DMS153 treated with DMSO at 0.1 percent for 48 hours (cell line): ENCODE results near the gene NBAS.
"Not testable (repeated sequence)": the region's sequence is repeated elsewhere in the genome, so short reads cannot be mapped to it uniquely, and the experiment has no call there.

Experiments
- DNase-seq: peaks from one replicate; lab custom pipeline; 2025; ENCODE audit not compliant: unreplicated experiment; lab: John Stamatoyannopoulos, UW

NBAS gene

DNA sequence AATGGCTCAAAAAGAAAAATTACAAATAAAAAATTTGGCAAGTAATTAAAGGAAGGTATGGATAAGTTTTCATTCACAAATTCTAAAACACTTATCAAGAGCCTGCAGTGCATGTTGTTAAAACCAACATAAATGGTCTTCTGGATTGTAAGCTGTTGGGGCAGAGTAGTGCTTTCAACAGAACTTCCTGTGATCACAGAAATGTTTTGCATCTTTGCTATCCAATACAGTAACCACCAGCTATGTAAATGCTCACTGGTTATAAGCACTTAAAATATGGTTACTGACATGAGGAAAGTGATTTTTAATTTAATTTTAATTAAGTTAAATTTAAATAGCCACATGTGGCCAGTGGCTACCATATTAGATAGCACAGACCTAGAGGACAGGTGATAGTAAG is 133.1 kb downstream of the NBAS start:
- no peak for DNase-seq

DNA sequence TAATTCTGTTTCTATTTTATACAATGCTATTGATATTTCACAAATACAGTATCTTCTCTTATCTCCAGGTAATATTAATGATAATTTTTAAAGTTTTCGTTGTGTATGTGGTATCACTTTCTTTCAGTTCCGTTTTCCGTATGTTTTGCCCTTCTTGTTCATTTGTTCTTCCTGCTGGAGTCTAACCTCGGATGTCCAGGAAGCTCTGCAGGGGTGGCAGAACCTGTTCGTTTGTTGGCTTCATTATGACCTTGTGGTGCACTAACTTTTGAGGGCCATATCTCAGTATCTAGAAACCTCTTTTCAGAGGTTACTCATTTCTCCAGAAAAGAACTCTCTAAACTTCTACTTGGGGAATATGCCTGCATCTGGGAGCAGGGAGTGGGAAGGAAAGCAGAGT is 134.5 kb downstream of the NBAS start:
- DNase-seq: no peak

DNA sequence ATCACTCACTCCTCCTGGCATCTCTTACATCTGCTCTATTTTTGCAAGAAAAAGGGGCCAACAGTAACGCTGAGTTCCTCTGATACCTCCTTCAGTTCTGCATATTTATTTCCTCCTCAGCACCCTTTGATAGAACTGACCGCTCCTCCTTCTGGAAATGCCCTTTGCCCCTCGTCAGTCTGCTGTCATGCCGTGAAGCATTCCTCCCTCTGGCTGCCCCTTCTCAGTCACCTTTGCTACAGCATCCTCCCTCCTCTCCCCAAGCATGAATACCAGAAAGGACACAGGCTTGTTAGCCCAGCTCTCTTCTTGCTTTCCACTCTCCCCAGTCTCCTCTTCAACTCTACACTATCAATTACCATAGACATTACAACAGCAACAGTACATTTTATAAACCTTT is 135.4 kb downstream of the NBAS start:
- no peak for DNase-seq

DNA sequence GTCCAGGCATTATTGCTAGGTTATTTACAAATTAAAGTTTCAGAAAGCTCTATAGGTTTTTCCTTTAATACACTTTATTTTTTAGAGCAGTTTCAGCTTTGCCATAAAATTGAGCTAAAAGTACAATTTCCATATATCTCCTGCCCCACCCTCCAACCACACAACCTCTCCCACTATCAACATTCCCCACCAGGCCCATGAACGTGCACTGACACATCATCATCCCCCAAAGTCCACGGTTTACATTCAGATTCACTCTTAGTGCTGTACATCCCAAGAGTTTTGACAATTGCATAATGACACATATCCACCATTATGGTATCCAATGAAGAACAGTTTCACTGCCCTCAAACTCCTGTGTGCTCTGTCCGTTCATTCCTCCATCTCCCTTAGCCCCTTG is 139.4 kb downstream of the NBAS start:
- no peak for DNase-seq

DNA sequence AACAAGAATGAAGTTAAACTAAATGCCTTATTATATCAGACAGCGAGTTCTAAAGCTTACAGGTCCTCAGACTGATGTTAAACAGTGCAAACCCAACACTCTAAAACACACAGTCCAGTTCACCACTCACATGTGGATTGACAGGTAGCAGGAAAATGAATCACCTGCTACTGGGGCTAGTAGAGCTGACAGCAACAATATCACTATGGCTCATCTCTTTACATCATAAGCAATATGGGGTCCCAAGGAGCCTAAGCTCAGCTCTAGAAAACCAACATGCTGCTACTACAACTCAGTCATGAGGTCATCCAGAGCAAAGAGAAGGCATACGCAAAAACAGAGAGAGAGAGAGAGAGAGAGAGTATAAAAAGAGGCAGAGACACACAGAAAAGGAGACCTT is 145.4 kb downstream of the NBAS start:
- DNase-seq: no peak

DNA sequence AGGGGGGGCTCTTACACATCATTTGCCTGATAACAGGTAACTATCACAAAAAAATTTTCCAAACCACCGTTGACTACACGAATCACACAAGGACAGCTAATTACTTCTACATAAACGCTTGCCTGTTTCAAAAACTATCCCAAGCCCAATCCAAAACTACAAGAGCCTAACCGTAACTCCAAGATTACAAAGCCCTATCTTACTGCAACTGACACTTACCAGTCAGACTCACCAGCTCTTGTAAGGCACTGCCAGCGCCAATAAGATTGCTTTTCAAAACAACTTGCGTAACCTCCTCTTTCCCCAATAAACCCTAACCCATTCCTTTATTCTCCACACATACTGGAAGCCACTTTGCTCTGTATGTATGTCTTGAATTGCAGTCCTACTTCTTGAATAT is 148.4 kb downstream of the NBAS start:
- DNase-seq: no peak

DNA sequence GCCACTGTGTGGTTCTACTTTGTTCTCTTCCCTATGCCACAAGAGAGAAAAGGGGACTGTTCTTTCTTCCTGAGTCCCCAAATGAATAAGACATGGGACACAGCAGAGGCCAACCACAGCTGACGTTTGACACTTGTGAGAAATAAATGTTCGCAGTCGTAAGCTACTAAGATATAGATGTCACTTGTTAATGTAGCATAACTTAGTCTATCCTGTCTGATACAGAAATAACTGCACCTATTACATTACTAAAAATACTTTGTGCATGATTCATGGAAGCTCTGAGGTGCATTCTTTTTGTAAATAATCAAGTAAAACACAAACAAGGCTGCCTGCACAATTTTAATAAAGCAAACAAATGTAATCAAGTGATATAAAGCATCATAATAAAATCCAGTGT is 148.8 kb downstream of the NBAS start:
- DNase-seq: no peak

DNA sequence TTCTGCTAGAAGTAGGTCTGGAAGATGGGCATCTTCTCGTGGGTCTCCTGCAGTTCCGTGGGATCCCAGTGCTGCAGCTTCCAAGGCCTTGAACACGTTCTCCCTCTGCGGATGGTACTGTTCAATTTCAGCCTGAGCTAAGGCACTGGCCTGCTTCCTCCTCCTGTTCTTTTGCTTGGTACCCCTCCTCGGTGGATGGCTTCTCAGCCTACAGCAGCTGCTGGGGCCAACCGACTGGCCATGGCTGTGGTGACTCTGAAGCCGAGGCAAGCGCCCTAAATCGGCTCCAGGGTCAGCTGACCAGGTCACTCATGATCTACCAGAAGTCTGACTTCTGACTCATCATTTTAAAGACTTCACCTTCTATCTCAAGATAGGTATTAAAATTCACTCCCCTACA is 150.2 kb downstream of the NBAS start:
- no peak for DNase-seq

DNA sequence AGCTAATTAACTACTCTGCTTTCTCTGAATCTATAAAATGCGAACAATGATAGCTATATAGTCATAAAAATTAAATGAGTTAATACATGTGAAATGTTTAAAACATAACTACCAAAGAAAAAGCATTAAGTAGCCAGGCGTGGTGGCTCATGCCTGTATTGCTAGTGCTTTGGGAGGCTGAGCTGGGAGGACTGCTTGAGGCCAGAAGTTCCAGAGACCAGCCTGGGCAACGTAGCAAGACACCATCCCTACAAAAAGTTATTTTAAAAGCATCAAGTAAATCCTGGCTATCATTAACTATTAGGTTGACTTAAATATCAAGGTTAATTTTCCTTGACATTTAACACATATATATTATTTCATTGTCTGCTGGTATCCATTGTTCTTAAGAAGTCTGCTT is 152.4 kb downstream of the NBAS start:
- DNase-seq: no peak

DNA sequence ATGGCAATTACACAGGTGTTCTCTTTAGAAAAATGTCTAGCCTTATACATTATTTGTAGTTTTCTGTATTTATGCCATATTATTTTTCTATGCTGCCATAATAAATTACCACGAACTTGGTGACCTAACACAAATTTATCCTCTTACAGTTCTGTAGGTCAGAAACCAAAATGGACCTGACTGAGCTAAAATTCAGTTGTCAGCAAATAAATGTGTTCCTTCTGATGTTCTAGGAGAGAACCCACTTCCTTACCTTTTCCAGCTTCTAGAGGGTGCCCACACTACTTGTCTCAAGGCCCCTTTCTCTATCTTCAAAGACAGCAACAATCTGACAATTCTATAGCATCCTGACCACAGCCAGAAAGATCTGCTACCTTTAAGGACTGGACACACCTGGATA is 153.5 kb downstream of the NBAS start:
- DNase-seq: no peak

DNA sequence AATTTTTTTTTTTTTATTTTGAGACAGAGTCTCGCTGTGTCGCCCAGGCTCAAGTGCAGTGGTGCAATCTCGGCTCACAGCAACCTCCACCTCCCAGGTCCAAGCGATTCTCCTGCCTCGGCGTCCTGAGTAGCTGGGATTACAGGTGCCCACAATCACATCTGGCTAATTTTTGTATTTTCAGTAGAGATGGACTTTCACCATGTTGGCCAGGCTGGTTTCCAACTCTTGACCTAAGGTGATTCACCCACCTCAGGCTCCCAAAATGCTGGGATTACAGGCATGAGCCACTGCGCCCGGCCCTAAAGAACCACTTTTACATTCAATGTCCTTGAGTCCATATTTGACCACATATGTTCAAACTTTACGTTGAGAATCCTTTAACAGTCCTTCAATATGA is 156.6 kb downstream of the NBAS start:
- DNase-seq: not testable (repeated sequence)

DNA sequence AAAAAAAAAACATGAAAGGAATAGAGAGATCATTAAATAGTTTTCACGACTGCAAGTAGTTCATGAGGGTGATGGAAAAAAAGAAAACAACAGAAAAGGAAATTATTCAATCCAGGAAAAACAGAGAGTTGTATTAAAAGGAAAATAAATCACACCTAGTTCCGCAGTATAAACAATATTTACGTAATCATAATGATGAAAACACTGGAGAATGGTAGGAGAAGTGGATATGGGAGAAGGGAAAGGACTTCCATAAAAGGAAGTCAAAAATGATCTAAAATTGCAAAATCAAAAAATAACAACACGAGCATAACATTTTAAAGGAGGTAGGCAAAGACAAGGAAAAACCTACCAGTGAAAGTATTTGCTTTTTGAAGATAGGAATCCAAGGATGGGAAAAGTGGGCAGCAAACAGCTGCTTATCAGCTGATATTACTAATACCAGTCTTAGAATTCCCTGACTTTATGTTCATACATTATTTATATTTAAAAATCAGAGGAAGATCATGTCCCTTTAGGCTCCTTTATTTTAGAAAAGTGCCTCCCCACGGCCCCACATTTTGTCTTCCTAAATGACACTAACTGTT is 160.8 kb downstream of the NBAS start:
- no peak for DNase-seq

DNA sequence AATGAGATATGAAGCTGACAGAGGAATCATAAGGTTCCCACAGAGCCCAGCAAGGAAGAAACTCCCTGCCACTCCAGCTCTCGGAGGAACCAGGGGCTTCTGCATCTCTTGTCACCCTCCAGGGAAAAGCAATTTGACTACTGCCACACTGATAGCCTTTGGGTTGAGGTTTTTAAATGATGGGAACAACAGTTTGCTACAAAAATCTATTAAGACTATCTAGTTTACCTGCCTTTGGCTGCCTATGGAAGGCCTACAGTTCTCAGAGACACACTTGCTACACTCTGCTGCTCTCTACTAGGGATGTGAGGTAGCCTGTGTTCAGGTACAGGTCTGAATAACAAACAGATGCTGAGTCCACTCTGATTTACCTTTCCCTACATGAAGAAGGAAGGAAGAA is 161.9 kb downstream of the NBAS start:
- DNase-seq: no peak

DNA sequence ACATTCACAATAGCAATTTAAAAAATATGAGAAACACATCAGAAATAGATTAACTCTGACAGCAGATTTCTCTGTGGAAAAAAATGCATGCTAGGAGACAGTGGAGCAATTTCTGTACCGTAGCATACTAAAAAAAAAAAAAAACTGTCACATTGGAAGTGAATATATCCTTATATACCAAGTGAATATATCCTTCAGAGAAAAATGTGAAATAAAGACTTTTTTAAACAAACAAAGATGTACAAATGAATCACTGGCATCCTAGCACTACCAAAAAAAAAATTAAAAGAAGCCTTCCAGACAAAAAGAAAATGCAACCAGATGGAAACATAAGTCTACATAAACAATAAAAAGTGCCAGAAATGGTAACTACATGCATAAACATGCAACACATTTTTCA is 169.4 kb downstream of the NBAS start:
- no peak for DNase-seq

DNA sequence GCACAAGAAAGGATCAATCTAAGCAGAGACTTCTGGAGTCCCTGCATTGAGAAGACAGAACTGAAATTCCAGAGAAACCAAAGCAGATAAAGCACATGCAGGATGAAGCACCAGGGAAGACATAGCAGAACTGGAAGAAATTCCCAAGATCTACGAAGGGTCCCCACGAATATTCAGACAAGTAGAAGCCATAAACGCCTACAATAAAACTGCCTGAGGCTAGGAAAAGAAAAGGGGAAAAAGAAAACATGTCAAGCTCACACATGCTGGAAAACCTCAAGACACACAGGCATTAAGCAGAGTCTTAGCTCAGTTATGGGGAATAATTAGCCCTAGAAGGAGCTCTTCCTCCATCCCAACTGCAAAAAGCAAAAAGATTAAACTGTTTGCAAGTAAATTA is 171.2 kb downstream of the NBAS start:
- DNase-seq: no peak

DNA sequence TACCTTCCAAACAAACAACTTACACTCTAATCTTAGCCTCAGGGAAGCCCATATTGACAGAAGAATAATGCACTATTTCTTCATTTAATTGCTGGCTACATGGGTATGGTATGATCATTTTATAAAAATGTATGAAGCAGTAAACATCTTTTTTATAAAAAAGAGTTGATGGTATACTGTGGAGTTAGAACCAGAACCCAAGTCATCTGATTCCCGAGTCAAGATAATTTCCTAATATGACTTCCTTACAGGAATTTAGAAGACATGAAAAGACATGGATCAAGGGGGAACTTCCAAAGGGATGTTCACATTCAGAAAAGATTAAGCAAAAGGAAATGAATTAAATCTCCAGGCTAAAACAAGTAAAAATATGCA is 171.8 kb downstream of the NBAS start:
- no peak for DNase-seq

DNA sequence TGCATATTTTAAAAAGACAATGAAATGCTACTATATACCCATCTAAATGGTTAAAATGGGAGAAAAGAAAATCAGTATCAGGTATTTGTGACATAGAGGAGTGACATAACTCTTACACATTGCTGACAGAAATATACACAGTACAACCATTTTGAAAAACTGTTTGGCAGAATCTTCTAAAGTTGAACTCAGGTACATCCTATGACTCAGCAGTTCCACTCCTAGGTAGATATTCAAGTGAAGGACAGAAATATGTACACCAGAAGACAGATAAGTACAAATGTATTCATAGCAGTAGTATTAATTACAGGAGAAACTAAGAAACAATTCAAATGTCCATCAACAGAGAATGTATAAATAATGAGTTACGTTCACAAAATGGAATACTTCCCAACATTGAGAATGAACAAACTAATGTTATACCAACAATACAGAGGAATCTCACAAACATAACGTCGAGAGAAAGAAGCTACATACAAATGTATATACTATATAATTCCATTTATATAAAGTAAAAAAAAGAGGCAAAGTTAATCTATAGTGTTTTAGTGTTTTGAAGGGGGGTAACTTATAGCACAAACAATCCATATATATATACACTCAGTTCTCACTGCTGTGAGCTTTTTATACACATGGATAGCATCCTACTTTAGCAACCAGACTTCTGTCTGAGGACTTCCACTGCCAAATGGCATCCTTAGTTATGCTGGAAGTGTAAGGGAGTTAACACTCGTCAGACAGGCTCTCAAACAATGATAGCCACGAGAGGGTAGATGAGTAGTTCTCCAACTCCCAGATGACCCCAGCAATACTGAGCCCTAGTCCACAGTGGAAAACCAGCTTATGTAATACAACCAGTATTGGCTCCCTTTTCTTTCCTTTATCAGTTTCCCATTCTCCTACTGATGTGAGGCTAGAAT is 172.5 kb downstream of the NBAS start:
- no peak for DNase-seq

DNA sequence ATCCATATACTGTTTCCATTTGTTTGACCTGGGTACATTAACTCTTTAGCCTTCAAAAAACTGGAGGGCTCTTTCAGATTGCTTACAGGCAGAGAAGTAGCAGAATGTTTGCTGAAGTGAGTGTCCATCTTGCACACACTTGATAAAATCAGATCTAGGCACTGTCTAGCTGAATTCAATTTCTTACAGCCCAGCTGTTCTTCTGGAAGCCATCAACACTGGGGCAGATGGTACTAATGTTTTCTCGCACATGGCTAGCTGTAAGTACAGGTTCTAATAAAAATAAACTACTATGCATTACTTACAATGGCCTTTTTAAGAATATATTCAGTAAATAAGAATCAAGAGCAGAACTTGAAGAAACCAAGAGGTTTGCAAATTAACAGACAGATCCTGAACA is 175.9 kb downstream of the NBAS start:
- no peak for DNase-seq

DNA sequence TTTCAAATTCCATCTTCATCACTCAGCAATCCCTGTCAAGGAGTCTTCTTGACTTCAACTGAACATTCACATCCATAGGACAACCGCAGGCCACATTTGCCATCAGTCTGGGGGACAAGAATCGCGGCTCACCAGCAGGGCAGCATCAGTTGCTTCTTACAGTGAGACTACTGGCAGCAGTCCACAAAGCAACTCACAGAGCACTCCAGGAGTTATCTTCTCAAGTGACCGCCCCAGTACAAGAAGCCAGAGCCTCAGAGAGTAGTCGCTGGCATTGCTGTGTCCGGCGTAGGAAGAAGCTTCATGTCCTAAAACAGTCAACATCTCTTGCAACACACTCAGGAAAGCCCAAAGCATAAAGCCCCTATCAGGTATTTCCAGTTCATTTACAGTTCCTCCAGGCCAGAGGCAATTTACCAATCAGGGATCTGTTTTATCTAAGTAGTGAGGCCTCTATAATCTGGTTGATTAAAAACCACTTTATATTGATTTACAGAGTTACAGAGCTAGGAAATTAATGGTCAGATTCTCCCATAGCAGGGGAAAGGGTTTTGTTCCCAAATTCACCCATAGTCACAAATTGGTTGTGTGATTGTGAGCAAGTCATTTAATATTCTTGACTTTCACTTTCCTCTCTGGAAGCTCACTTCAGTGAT is 177.3 kb downstream of the NBAS start:
- DNase-seq: no peak

DNA sequence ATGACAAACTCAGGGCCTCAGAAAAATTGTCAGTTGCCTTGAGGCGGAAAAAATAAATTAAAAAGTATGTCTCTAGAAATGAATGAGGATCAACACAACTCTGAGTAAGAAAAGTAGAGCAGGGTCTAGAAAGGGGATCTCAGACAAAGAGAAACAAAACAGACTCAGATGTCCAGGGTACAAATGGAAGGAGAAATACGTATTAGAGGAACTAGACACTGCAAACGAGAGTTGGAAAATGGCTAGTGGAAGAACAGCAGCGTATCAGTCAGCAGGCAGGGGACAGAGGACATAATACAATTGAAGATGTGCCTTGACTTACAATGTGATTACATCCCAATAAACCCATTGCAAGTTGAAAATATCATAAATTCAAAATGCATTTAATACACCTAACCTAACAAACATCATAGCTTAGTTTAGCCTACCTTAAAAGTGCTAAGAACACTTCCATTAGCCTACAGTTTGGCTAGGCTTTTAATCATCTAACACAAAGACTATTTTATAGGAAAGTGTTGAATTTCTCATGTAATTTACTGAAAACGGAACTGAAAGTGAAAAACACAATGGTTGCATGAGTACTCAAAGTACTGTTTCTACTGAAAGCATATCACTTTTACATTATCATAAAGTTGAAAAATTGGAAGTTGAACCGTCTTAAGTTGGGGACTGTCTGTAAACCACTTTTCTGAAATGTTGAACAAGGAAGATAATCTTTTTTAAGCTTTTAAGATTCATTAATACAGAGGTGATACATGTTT is 182.8 kb downstream of the NBAS start:
- no peak for DNase-seq

DNA sequence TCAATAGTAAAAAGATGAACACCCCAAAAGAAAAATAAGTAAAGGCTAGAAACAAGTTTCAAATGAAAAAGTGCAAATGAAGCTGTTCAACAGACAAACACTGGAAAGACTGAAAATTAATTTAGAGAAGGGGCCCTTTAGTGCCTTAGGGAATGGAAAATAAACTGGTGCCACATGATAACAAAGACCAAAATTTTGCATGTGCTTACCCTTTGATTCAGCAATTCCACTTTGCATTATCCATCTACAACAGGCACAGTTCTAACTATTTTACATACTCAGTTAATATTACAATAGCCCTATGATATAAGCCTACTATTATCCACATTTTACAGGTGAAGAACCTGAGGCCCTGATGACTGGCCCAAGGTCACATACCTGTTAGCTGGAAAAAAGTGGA is 183.9 kb downstream of the NBAS start:
- no peak for DNase-seq

DNA sequence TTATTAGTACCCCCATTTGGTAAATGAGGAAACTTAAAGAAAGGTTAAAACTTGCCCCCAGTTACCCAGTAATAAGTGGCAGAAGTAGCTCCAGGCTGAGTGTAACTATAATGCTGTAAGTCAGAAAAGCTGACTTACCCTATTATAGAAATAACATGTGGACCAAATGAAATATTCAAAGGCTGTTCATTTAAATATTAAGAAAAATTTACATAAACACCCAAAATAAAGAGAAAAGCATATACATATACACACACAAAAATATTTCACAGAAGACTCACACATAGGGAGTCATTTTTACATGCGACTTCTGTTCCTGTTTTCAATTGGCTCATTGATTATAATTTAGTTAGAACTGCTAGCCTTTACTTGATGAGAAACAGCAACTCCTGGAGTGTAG is 189.1 kb downstream of the NBAS start:
- no peak for DNase-seq
